Hepatocyte (in vitro differentiated cells): ENCODE data around the gene BRI3. TPM values are rescaled to one million over a fixed set of nuclear protein-coding genes. Genes with fewer than 3 reads are reported as not detected.
A peak's percentile ranks its signal among the peaks of the same experiment; 100 is the strongest.

Experiments used
- DNase-seq: peaks from one replicate; pipeline ENCODE4 v3.0.0-alpha.2; 2016; ENCODE audit warnings: low spot score
- H2AFZ ChIP-seq: fragments of 200-600 bp; sonication (generic); 2 replicates; pipeline ENCODE4 v1.6.0; 2016; ENCODE audit warnings: antibody characterized with exemption, mild to moderate bottlenecking
- H3K27ac ChIP-seq: fragments of 200-600 bp; sonication (generic); 2 replicates; pipeline ENCODE4 v1.5.1; 2016; ENCODE audit warnings: mild to moderate bottlenecking
- H3K27me3 ChIP-seq: fragments of 200-600 bp; sonication (generic); 2 replicates; pipeline ENCODE4 v1.6.1; 2016
- H3K36me3 ChIP-seq: fragments of 200-600 bp; sonication (generic); replicated peaks from 2 replicates; pipeline ENCODE4 v1.5.1; 2016; ENCODE audit warnings: low read depth; ENCODE audit not compliant: insufficient read depth
- H3K4me1 ChIP-seq: fragments of 200-600 bp; sonication (generic); 2 replicates; pipeline ENCODE4 v1.5.1; 2016; ENCODE audit warnings: mild to moderate bottlenecking, moderate library complexity; ENCODE audit not compliant: insufficient read depth
- H3K4me2 ChIP-seq: fragments of 200-600 bp; sonication (generic); 2 replicates; pipeline ENCODE4 v1.6.0; 2016
- H3K4me3 ChIP-seq: fragments of 200-600 bp; sonication (generic); 2 replicates; pipeline ENCODE4 v1.5.1; 2016; ENCODE audit warnings: mild to moderate bottlenecking
- H3K79me2 ChIP-seq: fragments of 200-600 bp; sonication (generic); 2 replicates; pipeline ENCODE4 v1.6.0; 2017; ENCODE audit warnings: mild to moderate bottlenecking
- H3K9me2 ChIP-seq: fragments of 200-600 bp; sonication (generic); replicated peaks from 2 replicates; pipeline ENCODE4 v1.6.0; 2017; ENCODE audit warnings: mild to moderate bottlenecking; ENCODE audit not compliant: insufficient read depth
- H3K9me3 ChIP-seq: fragments of 200-600 bp; sonication (generic); 2 replicates; pipeline ENCODE4 v1.5.1; 2016; ENCODE audit warnings: low read depth, mild to moderate bottlenecking
- H4K20me1 ChIP-seq: fragments of 200-600 bp; sonication (generic); 2 replicates; pipeline ENCODE4 v1.6.0; 2016; ENCODE audit warnings: mild to moderate bottlenecking; ENCODE audit not compliant: insufficient read depth, poor library complexity, severe bottlenecking
- EZH2 ChIP-seq: fragments of 200-600 bp; sonication (generic); IDR thresholded peaks from 2 replicates; pipeline ENCODE4 v1.6.1; 2016; ENCODE audit warnings: antibody characterized with exemption, mild to moderate bottlenecking, borderline replicate concordance
- EZH2phosphoT487 ChIP-seq: fragments of 200-600 bp; sonication (generic); IDR thresholded peaks from one replicate; pipeline ENCODE4 v1.6.1; 2018; ENCODE audit warnings: antibody characterized with exemption, mild to moderate bottlenecking, low read depth, moderate library complexity; ENCODE audit not compliant: unreplicated experiment, severe bottlenecking
- WGBS: methylation state at CpG from one replicate; pipeline ENCODE4 v1.1.6; 2016; ENCODE audit warnings: low lambda C conversion rate; ENCODE audit errors: missing lambda C conversion rate; 5-methylcytosine and 5-hydroxymethylcytosine counted together
- polyA plus RNA-seq: library from polyadenylated mRNA; unstranded; fragments of >200 nt; fragmentation: Nextera tagmentation; extraction: Ambion mirVana; gene quantifications from 2 replicates; pipeline ENCODE4 v1.2.1, GENCODE V29; 2016
- total RNA-seq: library from RNA; depleted of rRNA; stranded (reverse); fragments of >200 nt; gene quantifications from 2 replicates; pipeline ENCODE4 v1.2.3, GENCODE V29; 2014
- TF ChIP-seq, protein P1 (sequence below): fragments of 200-600 bp; sonication (generic); IDR thresholded peaks from 2 replicates; pipeline ENCODE4 v1.5.1; 2016; ENCODE audit warnings: antibody characterized with exemption, mild to moderate bottlenecking; ENCODE audit not compliant: poor library complexity

BRI3 gene
- total and polyA plus RNA-seq, 2 experiments from 2014 or later: 71.5 to 101 TPM

DNA sequence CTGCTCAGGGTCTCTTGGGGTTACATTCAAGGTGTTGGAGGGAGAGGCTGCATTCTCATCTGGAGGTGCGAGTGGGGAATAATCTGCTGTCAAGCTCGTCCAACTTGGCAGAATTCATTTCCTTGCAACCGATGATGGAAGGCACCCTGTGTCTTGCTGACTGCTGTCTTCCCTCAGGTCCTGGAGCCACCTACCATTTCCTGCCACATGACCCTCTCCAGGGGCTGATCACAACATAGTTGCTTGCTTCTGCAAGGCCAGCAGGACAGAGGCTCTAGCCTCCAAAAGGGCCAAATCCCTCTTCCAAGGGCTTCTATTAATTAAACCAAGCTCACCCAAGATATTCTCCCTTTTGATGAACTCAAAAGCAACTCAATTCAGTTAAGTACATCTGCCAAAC, 14.2 kb upstream of the BRI3 start:
- H3K4me1 ChIP-seq: no peaks in the 10 kb centered on the region
- H3K36me3 ChIP-seq: no peaks in the 10 kb centered on the region
- WGBS: 96% methylated on average over 3 of the region's 3 CpGs
- no peak overlapping the region for H3K27ac ChIP-seq
- no peak overlapping the region for H3K4me3 ChIP-seq
- H3K4me2 ChIP-seq: no peak overlapping the region
- no peaks in the 10 kb centered on the region for H4K20me1 ChIP-seq
- H3K79me2 ChIP-seq: no peaks in the 10 kb centered on the region
- H2AFZ ChIP-seq: no peak overlapping the region
- no peaks in the 10 kb centered on the region for H3K9me3 ChIP-seq
- TF ChIP-seq, protein P1, sequence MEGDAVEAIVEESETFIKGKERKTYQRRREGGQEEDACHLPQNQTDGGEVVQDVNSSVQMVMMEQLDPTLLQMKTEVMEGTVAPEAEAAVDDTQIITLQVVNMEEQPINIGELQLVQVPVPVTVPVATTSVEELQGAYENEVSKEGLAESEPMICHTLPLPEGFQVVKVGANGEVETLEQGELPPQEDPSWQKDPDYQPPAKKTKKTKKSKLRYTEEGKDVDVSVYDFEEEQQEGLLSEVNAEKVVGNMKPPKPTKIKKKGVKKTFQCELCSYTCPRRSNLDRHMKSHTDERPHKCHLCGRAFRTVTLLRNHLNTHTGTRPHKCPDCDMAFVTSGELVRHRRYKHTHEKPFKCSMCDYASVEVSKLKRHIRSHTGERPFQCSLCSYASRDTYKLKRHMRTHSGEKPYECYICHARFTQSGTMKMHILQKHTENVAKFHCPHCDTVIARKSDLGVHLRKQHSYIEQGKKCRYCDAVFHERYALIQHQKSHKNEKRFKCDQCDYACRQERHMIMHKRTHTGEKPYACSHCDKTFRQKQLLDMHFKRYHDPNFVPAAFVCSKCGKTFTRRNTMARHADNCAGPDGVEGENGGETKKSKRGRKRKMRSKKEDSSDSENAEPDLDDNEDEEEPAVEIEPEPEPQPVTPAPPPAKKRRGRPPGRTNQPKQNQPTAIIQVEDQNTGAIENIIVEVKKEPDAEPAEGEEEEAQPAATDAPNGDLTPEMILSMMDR: no peak
- TF ChIP-seq EZH2phosphoT487: no peak
- no peak for TF ChIP-seq EZH2
- H3K9me2 ChIP-seq: no peaks in the 10 kb centered on the region
- H3K27me3 ChIP-seq: no peaks in the 10 kb centered on the region
- no peak for DNase-seq

DNA sequence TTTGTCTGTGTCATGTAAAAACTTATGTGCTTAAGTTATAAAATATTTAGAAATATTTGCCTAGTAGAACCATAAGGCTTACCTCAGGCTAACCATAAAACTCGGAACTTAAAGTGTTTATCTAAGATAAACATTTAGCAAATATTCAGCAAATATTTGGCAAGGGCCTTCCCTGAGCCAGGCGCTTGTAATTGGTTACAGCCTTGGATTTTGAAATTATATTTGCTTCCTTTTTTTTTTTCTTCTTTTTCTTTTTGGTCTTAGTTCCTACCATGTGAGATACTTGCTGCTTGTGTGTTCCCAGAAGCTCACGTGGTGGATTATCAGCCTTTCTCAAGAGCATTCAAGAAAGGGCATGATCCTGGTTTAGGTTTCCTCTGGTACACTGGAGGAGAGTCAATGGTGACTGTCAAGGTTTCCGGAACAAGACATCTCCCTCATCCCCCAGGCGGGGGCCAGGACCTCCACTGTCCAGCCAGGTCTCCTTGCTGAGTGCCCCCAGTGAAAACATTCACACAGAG, 5.2 kb upstream of the BRI3 start:
- Histone ChIP-seq H3K27me3 (no peaks in the 10 kb centered on the region), H3K79me2 (no peaks in the 10 kb centered on the region), H2AFZ (no peak overlapping the region), H3K4me2 (peak overlapping the region; percentile 27), H3K4me1 (peaks cover 15% of the 10 kb centered on the region), H3K9me2 (no peaks in the 10 kb centered on the region), H3K9me3 (no peaks in the 10 kb centered on the region), H3K27ac (peak overlapping the region; percentile 78), H3K36me3 (no peaks in the 10 kb centered on the region), H3K4me3 (no peak overlapping the region), H4K20me1 (no peaks in the 10 kb centered on the region)
- TF ChIP-seq EZH2phosphoT487: peak; percentile 53
- TF ChIP-seq, protein P1: no peak
- 43% methylated on average over 5 of the region's 5 CpGs for WGBS
- peak; percentile 68 for DNase-seq

DNA sequence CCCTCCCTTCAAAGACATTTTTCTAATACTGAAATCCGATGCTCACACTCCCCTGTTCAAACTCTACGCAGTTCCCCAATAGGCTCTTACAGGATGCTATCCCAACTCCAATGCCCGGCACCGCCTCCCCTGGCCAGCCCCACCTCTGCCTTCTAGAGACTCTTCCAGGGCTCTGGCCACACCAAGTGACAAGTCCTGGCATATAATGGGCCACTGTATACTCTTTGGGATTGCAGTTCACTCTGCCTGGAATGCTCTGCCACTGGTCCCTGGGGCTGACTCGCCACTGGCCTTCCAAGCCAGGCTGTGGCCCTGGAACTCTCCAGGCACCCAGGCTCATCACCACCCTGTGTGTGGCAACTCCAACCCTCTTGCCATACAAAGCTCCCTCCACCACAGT, 3.1 kb upstream of the BRI3 start:
- no peaks in the 10 kb centered on the region for H3K27me3 ChIP-seq
- no peak overlapping the region for H3K4me2 ChIP-seq
- peaks cover 7% of the 10 kb centered on the region for H4K20me1 ChIP-seq
- H3K9me3 ChIP-seq: no peaks in the 10 kb centered on the region
- TF ChIP-seq EZH2phosphoT487 (no peak), EZH2 (no peak)
- TF ChIP-seq, protein P1: no peak
- DNase-seq: no peak
- H3K4me1 ChIP-seq: peaks cover 21% of the 10 kb centered on the region
- no peak overlapping the region for H3K4me3 ChIP-seq
- WGBS: 92% methylated on average over 5 of the region's 5 CpGs
- no peak overlapping the region for H3K27ac ChIP-seq
- no peaks in the 10 kb centered on the region for H3K9me2 ChIP-seq
- peaks cover 17% of the 10 kb centered on the region for H3K79me2 ChIP-seq
- H3K36me3 ChIP-seq: no peaks in the 10 kb centered on the region
- no peak overlapping the region for H2AFZ ChIP-seq

DNA sequence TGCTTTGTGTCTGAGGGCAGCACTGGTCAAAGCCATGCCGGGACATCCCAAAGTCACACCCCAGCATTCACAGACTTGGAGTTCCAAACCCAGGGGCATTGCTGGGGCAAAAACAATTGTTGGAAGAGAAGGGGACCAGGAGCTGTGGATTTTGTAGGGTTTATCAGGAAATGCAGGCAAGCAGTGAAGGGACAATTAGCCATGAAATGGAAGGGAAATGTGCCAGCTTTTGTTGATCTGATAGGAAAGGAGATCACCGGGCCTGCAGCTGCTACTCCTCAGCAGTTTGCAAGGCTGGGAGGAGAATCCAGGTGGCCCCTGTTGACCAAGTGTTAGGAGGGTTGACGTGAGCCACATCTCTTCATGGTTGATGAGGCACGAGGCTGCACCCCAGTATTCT, 2.5 kb upstream of the BRI3 start:
- Histone ChIP-seq H3K27ac (no peak overlapping the region), H2AFZ (no peak overlapping the region), H3K36me3 (no peaks in the 10 kb centered on the region), H3K4me3 (no peak overlapping the region), H3K9me3 (no peaks in the 10 kb centered on the region), H3K27me3 (no peaks in the 10 kb centered on the region), H3K4me1 (peaks cover 27% of the 10 kb centered on the region), H4K20me1 (peaks cover 12% of the 10 kb centered on the region), H3K9me2 (no peaks in the 10 kb centered on the region), H3K79me2 (peaks cover 22% of the 10 kb centered on the region), H3K4me2 (no peak overlapping the region)
- DNase-seq: no peak
- 88% methylated on average over 4 of the region's 4 CpGs for WGBS
- TF ChIP-seq EZH2phosphoT487 (no peak), EZH2 (no peak)
- TF ChIP-seq, protein P1: no peak
